HG02678 (cell line): Measurements from ENCODE around the gene CRNN.
A peak's percentile ranks its signal among the peaks of the same experiment; 100 is the strongest.

Experiments used
- ATAC-seq: cut with Tn5 transposase; IDR thresholded peaks from one replicate; pipeline ENCODE4 v1.9.1; 2021; ENCODE audit warnings: mild to moderate bottlenecking, moderate library complexity; ENCODE audit not compliant: unreplicated experiment

The CRNN gene

DNA sequence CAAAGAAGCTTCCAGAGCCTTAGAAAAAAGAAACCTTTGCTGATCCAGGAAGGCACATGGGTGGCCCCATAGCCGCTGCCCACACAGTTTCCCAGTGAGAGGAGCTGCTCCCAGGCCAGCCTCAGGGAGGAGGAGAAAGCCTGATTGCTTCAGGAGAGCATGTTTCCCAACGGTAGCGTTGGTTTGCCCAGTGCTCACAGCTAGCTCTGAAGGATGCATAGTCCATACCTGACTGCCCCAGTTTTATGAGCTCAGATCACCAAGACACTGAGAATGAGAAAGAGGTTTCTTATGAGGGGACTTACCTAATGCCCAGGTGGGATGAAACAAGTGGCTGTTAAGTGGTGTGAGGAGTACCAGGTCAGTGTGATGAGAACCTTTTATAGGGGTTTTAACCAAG, at the start of gene CRNN:
Gene CRNN (minus strand): TSS at position 355 of the 400 bp plus-strand sequence. CDS start 2,030 bp downstream, outside the sequence.
- ATAC-seq = no peak

DNA sequence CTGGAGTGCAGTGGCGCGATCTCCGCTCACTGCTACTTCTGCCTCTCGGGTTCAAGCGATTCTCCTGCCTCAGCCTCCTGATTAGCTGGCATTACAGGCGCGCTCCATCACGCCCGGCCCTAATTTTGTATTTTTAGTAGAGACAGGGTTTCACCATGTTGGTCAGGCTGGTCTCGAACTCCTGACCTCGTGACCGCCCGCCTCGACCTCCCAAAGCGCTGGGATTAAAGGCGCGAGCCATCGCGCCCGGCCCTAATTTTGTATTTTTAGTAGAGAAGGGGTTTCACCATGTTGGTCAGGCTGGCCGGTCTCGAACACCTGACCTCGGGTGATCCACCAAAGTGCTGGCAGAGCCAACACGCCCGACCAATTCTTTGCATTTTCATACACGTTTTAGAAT, 48.6 kb upstream of the CRNN start:
- no peak for ATAC-seq

DNA sequence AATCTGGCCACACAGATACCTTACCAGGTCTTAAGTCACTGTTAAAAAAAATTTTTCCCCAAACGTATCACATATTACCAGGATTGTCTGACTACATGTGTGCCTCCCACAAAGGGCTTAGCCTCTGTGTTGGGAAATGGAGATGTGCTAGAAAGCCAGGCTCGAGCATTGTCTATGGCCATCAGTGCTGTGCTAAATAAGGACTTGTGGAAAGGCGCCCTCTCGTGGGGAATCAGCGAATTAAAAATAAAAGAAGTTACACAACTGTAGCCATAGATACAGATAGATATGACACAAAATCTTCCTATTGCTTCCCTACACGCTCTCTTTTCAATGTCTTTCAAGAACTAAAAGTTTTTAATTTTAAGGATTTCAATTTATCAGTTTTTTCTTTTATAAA, 47.5 kb upstream of the CRNN start:
- ATAC-seq = no peak

DNA sequence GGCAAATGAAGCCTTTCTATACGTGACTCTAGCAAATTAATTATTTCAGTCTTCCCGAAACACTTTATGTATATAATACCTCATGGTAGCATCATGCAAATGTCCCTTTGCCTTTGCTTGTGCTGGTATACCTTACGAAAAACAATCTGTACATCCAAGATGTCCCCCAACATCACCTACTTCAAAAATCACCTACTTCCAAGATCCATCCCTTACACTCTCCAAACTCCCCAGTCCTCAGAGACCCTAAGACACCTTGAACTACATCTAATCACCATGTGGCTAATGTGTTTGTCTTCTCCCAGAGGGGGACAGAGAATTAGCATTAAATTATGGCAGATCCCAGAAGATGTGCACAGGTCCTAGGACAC, 46.5 kb upstream of the CRNN start:
- ATAC-seq = peak; percentile 3

DNA sequence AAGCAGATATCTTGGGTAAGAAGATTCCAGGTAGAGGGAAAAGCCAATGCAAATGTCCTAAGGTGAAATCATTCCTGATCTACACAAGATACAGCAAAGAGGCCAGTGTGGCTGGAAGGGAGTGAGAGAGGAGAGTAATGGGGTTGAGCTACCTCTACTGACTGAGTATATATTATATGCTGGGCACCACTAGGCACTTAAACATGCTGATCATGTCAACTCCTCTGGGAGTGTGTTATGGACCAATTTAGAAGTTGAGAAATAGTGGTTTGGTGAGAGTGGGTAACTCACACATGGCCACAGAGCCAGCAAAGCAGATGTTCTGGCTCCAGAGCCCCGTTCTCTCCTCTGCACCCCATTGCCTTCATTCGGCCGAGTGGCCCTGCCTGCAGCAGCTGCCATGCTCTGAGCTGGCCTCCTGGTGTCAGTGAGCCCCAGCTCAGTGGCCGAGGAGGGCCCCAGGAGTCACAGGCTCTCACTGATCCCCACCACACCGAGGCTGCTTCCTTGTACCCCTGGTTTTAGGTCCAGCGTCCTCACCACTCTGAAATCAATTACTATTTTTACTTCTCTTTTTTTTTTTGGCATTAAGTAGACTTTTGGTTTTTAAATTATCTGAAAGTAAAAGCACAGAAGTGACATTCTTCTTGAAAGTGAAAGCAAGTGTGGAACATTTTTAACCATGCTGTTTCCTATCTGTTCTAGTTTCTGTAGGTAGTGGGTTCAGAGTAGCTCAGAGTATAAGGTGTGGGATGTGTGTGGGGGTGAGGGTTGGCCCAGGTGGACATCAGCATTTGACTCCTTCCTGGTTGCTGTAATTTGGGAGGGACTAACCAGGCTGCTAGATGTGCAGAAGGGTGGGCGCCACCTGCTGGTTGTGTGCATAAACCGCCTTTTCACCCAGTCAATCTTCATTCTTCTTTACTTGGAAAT, 45.8 kb upstream of the CRNN start:
- ATAC-seq = peak; percentile 90

DNA sequence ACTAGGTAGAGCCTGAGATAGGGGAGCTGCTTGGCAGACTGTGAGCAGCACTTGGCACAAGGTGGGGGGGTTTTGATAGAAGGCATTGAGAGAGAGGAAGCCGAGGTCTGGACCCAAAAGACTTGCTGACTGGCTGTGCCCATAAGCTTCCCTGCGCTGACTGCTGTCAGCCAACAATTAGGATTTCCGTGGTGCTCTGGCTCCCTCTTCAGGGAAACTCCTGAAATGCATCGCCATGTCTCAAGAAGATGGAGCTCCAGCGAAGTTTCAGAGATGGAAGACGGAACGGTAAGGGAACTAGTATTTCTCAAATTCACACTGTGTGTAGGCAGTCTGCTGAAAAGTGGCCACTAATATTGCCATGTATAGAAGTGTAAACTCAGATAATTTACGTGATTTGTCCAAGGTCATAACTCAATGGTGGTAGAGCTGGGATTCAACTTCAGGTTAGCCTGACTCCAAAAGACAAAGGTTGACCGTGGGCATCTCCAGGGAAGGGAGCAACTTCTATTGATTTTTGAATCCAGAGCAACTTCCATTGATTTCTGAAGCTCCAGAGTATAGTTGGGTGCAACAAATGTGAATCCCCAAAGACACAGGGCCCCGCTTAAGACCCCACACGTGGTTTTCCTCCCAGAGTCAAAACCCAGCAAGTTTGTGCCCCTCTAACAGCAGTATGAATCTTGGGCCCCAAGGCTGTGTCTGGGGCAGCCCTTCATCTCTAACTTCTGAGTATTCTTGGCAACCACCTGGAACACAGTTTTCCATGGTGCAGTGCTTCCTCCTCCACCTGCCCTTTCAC, 44.5 kb upstream of the CRNN start:
- no peak for ATAC-seq

DNA sequence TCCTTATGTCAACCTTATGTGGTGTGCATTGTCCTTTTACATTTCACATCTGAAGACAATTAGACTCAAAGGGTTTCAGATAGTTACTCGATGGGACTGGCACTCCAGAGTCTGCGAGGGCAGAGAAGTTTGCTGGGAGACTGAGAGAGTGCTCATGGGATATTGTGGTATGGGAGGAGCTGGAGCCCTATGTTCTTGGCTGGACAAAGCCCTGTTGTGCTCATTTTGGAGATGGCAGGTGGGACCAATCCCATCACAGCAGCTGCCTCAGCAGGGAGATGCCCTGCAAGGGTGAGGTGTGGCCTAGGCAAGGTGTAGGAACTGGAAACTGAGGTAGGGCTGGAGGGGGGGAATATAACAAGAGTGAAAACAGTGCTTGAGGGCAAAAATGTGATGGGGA, 43.5 kb upstream of the CRNN start:
- ATAC-seq = no peak

DNA sequence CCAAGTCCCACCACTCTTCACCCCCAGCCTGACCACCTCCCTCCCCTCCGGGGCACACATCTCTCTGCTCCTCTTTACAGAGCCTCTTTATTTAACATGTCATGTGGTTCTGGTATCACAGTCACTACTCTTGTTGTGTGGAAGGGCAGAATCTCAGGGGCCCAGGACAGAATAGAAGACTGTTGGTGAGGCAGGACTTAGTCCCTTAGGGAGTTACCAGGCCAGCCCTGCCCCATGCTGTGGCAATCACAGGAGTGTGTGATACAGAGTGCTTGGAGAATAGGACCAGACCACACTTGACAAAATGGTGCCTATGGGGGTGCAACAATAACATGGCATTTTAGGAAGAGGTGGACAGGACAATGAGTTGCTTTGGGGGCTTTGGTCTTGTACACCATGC, 43.0 kb upstream of the CRNN start:
- ATAC-seq = no peak

DNA sequence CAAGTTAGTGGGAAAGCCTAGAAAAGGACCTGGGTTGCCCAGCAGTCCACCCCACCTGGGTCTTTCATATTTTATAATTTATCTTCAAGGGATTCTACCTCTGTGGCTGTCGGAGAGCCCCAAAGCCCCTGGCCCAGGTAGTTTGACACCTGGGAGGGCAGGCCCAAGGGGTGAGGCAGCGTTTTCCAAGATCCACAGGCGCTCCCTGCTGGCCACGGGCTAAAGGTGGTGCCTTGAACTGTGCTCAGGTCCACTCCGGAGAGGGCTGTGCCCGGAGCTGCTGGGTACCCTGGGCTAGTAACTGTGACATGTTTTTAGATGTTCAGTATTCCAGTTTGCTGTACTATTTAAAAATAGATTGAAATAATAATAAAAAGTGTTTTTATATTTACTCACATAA, 37.2 kb upstream of the CRNN start:
- no peak for ATAC-seq

DNA sequence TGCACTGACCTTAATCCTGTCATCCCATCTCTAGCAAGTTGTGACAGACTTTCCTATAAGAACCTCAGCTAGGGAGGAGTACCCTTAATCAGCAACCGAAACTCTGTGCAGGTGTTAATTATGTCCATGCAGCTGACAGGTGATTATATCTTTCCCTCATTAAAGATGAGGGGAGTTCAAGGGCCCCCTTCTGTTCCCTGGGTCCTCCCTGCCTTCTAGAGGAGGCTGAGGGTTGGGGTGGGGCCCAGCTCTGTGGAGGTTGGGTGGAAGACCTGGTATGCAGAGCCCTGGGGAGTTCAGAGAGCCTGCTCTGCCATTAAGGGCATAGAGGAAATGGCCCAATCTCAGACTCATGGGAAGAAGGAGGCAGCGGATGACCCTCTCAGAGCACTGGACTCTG, 35.6 kb upstream of the CRNN start:
- no peak for ATAC-seq

DNA sequence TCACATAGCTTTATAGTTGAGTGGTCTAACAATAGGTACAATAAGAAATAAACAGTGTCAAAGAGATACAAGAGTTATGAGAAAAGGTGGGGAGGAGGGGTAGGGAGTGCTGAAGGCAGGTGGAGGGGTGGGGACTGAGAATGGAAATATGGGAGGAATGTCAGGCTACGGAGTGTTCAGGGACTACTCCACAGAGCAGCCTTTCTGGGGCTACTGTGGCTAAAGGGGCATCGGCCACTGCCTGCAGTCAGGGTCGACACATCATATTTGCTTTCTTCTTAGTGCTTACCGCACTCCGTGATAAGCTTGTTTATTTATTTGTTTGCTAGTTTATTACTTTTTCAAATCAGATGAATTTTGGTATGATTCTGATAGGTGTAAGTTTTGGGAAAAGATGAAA, 34.4 kb upstream of the CRNN start:
- ATAC-seq = no peak

DNA sequence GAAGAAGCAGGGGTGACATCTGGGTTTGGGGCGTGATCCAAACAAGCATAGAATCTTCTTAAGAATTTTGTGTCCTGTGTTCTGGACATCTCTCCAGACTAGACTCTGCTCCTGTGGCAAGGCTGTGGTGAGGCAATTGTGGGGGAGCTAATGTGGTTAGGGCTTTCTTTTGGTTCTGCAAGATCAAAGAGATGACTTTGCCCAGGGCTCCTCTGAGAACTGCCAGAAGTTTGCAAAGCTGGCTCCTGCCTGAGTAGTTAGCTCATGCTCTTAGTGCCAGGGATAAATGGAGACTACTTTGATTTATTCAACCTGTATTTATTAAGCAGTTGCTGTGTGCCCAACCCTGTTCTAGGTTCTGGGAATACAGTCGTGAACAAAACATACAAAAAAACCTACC, 34.0 kb upstream of the CRNN start:
- ATAC-seq = no peak

DNA sequence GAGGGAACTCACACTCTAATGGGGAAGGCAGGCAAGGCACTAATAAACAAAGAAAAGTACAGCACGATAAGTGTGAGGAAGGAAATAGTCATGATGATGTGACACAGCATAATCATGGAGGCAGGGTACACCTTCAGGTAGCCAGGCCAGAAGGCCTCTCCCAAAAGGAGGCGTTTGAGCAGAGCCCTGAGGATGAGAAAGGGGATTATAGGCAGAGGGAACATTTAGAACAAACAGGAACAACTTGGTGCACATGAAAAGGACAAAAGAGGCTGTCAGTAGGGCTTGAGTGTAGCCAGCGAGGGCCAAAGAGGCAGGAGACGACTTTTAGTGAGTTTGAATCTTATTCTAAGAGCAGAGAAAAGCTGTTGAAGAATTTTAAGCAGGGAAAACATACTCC, 33.4 kb upstream of the CRNN start:
- no peak for ATAC-seq

DNA sequence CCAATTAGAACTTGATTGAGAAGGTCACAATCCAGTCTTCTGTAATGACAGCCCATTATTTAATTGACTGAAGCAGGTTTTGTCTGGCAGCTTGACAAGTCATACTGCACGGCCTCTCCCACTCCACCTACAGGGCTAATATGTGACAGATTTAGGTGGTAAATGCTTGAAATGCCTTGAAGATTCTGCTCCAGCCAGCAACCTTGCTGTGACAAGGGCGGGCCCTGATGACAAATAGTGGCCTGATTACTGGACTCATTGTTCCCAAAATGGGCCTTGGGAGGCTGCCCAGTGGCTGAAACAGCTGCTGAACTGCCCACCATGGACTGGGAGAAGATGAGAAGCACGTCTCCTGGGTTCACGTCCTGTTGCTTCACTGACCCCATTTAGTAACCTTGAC, 30.0 kb upstream of the CRNN start:
- ATAC-seq = no peak

DNA sequence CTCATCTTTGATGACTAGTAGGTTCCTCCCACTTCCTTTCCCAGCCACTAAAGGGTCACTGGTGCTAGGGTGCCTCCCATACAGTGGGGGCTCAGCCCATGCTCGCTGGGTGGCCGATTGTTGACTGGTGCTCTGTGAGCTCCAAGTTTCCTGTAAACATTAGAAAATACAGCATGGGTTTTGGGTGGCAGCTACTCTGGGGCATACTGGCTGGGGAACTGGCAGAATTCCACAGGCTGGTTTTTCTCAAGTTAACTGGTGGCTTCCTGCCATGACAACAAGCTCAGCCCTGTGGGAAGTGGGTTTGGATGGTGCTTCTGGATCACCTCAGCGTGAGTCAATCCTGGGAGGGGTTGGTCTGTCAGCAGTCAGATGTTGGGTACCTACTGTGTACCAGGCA, 28.7 kb upstream of the CRNN start:
- no peak for ATAC-seq

DNA sequence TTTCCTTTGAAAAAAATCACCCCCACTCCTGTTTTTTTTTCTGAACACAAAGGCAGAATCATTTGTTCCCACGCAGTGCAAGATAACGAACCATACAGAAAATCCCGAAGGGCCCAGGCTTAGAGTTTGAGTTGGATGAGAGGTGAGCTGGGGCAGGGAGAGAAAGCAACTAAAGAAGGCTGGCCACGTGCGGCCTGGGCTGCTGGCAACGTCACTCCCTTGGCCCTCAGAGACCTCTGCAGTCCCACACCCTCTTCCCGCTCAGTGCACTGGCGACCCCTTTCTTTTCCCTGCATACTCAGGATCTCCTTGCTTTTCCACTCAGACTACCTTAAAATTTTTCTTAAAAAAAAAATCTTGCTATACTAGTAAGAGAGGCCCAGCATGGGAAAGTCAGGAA, 28.2 kb upstream of the CRNN start:
- no peak for ATAC-seq

DNA sequence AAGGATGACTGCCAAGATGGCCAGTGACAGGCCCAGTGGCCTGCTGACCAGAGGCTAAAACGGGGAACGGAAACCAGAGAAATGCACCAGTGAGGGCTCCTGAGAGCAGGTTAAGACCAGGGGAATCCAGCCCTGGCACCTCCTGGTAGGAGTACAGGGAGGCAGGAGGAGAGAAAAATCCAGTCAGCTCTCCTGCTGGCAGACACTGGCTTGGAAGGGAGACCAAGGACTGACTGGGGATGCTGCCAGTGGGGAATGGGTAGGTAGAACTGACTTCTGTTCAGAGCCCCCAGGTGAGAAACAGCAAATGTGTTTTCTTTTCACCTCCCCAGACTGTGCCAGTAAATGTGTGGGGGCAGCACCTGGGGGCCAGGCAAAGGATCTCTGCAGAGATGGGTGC, 27.7 kb upstream of the CRNN start:
- ATAC-seq = no peak

DNA sequence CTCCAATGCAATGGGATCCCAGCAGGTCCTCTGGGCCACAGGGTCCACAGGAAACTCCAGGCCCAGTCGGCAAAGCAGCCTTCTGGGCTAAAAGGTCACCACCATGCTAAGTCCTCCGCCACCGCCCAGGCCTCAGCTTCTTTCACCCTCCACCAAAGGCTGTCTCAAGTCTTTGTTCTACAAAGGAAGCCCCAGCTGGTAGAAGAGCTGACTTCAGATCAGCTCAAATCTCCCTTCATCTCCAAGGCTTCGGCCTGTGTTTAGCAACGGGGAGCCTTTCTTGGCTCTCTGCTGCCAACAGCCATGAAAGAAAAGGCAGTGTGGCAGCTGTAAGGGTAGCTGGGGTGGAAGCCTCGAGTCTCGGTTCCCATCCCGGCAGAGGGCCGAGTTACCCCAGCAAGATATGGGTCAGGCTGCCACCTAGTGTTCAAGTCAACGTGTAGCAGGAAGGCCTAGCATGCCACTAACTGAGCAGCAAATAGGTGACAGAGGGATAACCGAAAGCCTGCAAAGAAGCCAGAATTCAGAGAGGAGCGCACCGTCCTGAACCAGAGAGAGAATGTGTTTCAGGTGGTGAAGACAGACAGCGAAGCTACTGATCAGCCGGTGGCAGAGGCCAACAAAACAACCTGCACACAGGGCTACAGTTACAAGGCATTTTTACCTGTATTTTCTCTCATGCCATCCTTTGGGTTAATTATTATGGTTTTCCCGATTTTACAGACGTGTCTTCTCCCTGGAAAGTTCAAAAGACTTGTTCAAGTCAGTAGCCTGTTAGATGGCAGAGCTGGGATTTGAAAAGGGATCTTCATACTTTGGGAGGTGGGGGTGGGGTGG, 26.8 kb upstream of the CRNN start:
- peak; percentile 98 for ATAC-seq

DNA sequence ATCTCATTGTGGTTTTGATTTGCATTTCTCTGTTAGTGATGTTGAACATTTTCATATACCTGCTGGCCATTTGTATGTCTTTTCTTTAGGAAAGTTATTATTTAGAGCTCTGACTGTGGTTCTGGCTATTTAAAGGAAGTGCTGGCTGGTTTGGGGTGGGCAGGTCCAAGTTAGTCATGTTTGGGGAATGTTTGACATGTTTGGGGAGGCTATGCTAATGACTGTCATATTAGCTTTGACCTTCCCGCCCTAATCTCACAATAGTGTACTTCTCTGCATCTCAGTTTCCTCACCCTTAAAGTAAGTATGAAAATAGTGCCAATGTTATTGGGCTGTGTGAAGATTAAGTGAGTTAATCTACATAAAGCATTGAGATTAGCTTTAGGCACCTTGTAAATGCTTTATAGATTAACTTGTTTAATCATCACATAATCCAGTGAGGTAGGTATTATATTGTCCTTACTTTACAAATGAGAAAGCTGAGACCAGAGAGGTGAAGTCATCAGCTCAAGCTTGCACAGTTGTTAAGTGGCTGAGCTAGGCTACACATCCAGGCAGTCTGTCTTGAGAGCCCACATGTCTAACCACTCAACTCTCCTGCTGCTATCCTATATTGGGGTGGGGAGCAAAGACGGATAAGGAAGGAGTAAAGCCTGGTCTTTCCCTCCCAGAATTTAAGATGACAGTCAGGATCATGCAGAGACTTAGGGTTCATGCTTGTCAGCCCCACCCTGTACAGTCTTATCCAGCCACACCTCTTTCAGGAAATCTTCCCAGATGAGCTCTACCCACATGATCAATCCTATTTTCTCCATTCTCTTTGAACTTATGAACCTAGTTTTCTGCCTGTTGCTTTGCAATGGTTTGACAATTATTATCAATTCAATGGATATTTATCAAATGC, 22.8 kb upstream of the CRNN start:
- no peak for ATAC-seq

DNA sequence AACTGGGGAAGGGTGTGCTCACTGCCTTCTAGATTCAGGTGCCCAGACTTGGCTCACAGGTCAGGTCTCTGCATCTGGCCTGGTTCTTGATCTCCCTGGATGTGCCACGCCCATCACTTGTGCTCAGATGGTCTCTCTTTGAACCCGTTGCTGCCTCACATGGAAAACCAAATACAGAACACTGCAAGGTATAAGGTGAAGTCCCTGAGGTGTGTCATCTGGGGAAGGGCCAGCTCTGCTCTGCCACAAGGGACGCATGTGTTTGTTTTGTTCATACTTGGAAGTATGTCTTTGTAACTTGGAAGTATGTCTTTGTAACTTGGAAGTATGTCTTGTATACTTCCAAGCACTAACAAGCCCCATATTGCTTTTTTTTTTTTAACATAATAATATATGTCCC, 13.4 kb upstream of the CRNN start:
- ATAC-seq = no peak
